ENCODE data around the gene HSD17B3. TPM values are rescaled to one million over a fixed set of nuclear protein-coding genes. Genes with fewer than 3 reads are reported as not detected.

Gene HSD17B3
- total RNA-seq, 6 experiments from 2014 or later: not detected

- Mint-ChIP-seq H3K27me3 (ENCODE audit: insufficient read depth) (peaks cover 37% of the 10 kb centered on the region), H3K4me1 (ENCODE audit: low read depth) (no peaks in the 10 kb centered on the region), H3K36me3 (ENCODE audit: low read depth) (no peaks in the 10 kb centered on the region), H3K9me3 (no peaks in the 10 kb centered on the region; the same call in 1 of the 2 replicates), H3K27ac (no peak overlapping the region), H3K4me3 (no peak overlapping the region)
- no peak for TF ChIP-seq CTCF (IDR thresholded peaks at IDR 0.05)
- DNase-seq: no peak
These were observed 98.8 kb downstream of the HSD17B3 start for GRCh38 chr9:96202971-96203780.

GRCh38 chr9:96201140-96201539 is 100.8 kb downstream of the HSD17B3 start:
- DNase-seq: no peak
- Mint-ChIP-seq H3K36me3 (ENCODE audit: low read depth) (no peaks in the 10 kb centered on the region), H3K4me3 (no peak overlapping the region), H3K4me1 (ENCODE audit: low read depth) (no peaks in the 10 kb centered on the region), H3K27me3 (ENCODE audit: insufficient read depth) (peaks cover 35% of the 10 kb centered on the region), H3K27ac (no peak overlapping the region), H3K9me3 (no peaks in the 10 kb centered on the region; the same call in 1 of the 2 replicates)
- TF ChIP-seq CTCF (IDR thresholded peaks at IDR 0.05): no peak

- Mint-ChIP-seq H3K27ac (no peak overlapping the region), H3K4me3 (no peak overlapping the region), H3K36me3 (ENCODE audit: low read depth) (no peaks in the 10 kb centered on the region), H3K4me1 (ENCODE audit: low read depth) (no peaks in the 10 kb centered on the region), H3K27me3 (ENCODE audit: insufficient read depth) (peaks cover 27% of the 10 kb centered on the region), H3K9me3 (no peaks in the 10 kb centered on the region; the same call in 1 of the 2 replicates)
- no peak for DNase-seq
- TF ChIP-seq CTCF (IDR thresholded peaks at IDR 0.05): no peak
These were observed 103.0 kb downstream of the HSD17B3 start for GRCh38 chr9:96199006-96199405.

DNA sequence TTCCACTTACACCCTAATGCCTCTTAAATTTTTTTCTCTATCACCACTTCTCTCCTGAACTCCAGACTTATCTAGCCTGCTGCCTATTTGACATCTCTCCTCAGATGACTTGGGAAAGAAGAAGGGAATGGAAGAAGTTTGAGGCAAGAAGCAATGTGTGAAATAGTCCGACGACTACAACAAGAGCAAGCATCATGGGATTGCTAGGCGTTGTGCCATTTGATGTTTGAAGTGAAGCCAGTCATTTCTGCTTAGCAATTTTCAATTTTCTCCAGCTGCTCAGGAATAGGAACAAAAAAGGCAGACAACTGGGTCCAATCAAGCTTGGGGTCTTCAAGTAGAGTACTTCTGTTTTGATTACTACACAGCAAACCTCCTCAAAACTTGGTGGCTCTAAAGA is 106.4 kb downstream of the HSD17B3 start:
- TF ChIP-seq CTCF (IDR thresholded peaks at IDR 0.05): no peak
- no peak overlapping the region for H3K4me3 Mint-ChIP-seq

GRCh38 chr9:96193236-96193755 is 108.7 kb downstream of the HSD17B3 start:
- peaks cover 4% of the 10 kb centered on the region for H3K27me3 Mint-ChIP-seq (ENCODE audit: insufficient read depth)
- no peaks in the 10 kb centered on the region for H3K36me3 Mint-ChIP-seq (ENCODE audit: low read depth)
- H3K4me3 Mint-ChIP-seq: no peak overlapping the region
- peaks cover 8% of the 10 kb centered on the region for H3K9me3 Mint-ChIP-seq
- TF ChIP-seq CTCF (IDR thresholded peaks at IDR 0.05): no peak
- H3K27ac Mint-ChIP-seq: no peak overlapping the region
- no peak for DNase-seq
- no peaks in the 10 kb centered on the region for H3K4me1 Mint-ChIP-seq (ENCODE audit: low read depth)

More for the DNA sequence above, 106.4 kb downstream of the HSD17B3 start:
- Mint-ChIP-seq H3K4me1 (ENCODE audit: low read depth) (no peaks in the 10 kb centered on the region), H3K27ac (no peak overlapping the region), H3K27me3 (ENCODE audit: insufficient read depth) (peaks cover 10% of the 10 kb centered on the region), H3K9me3 (peaks cover 7% of the 10 kb centered on the region), H3K36me3 (ENCODE audit: low read depth) (no peaks in the 10 kb centered on the region)
- no peak for DNase-seq
